HG03469 (cell line): ENCODE measurements around the gene DONSON.
A peak's percentile ranks its signal among the peaks of the same experiment; 100 is the strongest.

ENCODE experiments used
- ATAC-seq: cut with Tn5 transposase; IDR thresholded peaks from one replicate; pipeline ENCODE4 v1.9.1; 2021; ENCODE audit warnings: mild to moderate bottlenecking, moderate library complexity, moderate number of reproducible peaks; ENCODE audit not compliant: unreplicated experiment

The DONSON gene

DNA sequence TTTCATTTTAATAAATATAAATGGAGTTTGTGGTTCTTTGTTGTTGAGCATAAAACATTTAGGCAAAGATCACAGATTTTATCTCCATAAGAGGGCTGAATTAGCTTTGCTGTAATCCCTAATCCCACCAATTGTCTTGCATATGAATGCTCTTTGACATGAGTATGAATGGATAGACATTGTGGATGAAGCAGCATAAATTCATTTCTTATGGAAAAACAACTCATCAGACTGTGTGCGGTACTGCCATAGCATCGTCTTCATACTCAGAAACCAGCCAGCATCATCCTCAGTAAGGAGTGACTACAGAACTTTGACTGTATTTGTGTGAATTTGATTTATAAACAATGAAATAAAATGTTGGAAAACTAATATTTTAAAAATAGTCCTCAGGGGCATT lies 26.1 kb downstream of the DONSON start:
- ATAC-seq: no peak

DNA sequence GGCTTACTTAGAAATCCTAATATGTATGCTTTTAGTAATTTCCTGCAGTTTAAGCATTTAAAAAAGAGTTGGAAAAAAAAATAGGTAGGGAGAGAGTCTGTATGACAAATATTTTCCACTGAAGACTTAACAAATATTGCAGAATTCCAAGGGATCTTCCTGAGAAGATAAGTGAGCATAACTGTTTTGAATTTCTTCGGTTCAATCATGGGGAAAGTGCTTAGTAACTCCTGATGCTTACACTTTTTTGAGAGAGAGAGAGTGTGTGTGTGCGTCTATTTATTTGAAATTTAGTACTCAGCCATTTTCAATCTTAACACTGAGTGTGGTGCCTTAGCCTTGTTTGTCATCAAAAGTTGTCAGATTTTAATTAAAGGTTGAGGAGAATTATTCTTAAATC lies 27.1 kb downstream of the DONSON start:
- no peak for ATAC-seq

DNA sequence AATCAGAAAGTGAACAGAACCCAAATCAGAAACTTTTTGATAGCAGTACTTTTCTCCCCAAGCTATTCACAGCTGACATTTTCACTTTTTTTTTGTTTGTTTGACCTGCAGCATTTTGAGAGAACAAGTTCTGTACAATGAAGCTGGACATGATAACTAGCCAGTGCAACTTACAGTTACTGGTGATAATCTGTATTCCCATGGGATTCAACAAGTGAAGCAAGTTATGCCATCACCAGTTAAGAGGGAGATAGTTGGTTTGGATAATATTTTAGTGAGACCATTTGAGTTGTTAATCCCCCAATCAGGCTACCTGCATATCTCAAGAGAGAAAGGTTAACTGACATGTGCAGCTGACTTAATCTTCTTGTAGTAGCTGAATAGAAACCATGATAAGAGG lies 27.5 kb downstream of the DONSON start:
- no peak for ATAC-seq

GRCh38 chr21:33559813-33560212 lies 28.7 kb downstream of the DONSON start:
- no peak for ATAC-seq

GRCh38 chr21:33558777-33559421 lies 29.6 kb downstream of the DONSON start:
- no peak for ATAC-seq

- no peak for ATAC-seq
Observed at GRCh38 chr21:33557447-33557846, 31.0 kb downstream of the DONSON start.

DNA sequence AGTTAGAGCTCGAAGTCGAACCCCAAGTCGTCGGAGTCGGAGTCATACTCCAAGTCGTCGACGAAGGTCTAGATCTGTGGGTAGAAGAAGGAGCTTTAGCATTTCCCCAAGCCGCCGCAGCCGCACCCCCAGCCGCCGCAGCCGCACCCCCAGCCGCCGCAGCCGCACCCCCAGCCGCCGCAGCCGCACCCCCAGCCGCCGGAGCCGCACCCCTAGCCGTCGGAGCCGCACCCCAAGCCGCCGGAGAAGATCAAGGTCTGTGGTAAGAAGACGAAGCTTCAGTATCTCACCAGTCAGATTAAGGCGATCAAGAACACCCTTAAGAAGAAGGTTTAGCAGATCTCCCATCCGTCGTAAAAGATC lies 33.5 kb downstream of the DONSON start:
- no peak for ATAC-seq

- no peak for ATAC-seq
Observed at GRCh38 chr21:33554236-33554981, 34.1 kb downstream of the DONSON start.

GRCh38 chr21:33552999-33553598 lies 35.4 kb downstream of the DONSON start:
- ATAC-seq: no peak

GRCh38 chr21:33552093-33552998 lies 36.1 kb downstream of the DONSON start:
- ATAC-seq: no peak

DNA sequence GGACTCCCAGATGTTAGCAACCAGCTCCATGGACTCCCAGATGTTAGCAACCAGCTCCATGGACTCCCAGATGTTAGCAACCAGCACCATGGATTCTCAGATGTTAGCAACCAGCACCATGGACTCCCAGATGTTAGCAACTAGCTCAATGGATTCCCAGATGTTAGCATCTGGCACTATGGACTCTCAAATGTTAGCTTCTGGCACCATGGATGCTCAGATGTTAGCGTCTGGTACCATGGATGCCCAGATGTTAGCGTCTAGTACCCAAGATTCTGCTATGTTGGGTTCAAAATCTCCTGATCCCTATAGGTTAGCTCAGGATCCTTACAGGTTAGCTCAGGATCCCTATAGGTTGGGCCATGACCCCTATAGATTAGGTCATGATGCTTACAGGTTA lies 36.8 kb downstream of the DONSON start:
- no peak for ATAC-seq

DNA sequence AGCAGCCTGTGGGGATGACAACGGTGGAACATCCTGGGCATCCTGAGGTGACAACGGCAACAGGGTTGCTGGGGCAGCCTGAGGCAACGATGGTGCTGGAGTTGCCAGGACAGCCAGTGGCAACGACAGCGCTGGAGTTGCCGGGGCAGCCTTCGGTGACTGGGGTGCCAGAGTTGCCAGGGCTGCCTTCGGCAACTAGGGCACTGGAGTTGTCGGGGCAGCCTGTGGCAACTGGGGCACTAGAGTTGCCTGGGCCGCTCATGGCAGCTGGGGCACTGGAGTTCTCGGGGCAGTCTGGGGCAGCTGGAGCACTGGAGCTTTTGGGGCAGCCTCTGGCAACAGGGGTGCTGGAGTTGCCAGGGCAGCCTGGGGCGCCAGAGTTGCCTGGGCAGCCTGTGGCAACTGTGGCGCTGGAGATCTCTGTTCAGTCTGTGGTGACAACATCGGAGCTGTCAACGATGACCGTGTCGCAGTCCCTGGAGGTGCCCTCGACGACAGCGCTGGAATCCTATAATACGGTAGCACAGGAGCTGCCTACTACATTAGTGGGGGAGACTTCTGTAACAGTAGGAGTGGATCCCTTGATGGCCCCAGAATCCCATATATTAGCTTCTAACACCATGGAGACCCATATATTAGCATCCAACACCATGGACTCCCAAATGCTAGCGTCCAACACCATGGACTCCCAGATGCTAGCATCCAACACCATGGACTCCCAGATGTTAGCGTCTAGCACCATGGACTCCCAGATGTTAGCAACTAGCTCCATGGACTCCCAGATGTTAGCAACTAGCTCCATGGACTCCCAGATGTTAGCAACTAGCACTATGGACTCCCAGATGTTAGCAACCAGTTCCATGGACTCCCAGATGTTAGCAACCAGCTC lies 37.5 kb downstream of the DONSON start:
- ATAC-seq: no peak

DNA sequence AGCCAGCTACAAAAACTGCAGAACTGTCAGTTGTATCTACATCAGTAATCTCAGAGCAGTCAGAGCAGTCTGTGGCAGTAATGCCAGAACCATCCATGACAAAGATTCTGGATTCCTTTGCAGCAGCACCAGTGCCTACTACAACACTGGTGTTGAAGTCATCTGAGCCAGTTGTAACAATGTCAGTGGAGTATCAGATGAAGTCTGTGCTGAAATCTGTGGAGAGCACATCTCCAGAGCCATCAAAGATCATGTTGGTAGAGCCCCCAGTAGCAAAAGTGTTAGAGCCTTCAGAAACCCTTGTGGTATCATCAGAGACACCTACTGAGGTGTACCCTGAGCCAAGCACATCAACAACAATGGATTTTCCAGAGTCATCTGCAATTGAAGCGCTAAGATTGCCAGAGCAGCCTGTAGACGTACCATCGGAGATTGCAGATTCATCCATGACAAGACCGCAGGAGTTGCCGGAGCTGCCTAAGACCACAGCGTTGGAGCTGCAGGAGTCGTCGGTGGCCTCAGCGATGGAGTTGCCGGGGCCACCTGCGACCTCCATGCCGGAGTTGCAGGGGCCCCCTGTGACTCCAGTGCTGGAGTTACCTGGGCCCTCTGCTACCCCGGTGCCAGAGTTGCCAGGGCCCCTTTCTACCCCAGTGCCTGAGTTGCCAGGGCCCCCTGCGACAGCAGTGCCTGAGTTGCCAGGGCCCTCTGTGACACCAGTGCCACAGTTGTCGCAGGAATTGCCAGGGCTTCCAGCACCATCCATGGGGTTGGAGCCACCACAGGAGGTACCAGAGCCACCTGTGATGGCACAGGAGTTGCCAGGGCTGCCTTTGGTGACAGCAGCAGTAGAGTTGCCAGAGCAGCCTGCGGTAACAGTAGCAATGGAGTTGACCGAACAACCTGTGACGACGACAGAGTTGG lies 38.4 kb downstream of the DONSON start:
- ATAC-seq: no peak

DNA sequence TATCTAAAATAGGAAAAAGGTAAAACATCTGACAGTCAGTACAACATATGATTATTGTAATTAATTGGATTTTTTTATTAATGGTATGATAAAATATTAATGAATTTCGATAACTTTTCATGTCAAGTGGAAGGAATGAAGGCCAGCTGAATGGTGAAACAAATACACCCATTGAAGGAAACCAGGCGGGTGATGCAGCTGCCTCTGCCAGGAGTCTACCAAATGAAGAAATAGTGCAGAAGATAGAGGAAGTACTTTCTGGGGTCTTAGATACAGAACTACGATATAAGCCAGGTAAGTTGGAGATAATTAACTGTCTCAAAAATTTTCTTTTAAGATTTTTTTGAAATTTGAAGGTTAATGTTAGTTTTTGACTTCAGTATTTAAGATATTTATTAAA lies 42.4 kb downstream of the DONSON start:
- no peak for ATAC-seq

- ATAC-seq: no peak
Observed at GRCh38 chr21:33544451-33545195, 43.9 kb downstream of the DONSON start.

GRCh38 chr21:33543505-33544129 lies 44.9 kb downstream of the DONSON start:
- ATAC-seq: no peak

- peak; percentile 84 for ATAC-seq
Observed at GRCh38 chr21:33542640-33543504, 45.6 kb downstream of the DONSON start, which contains the start of gene SON. SON (plus strand) TSS chr21:33543038; CDS start chr21:33543093, 55 bp downstream.
